HG03432 (cell line): Measurements from ENCODE around the gene CNDP1.

Experiments
- ATAC-seq: cut with Tn5 transposase; IDR thresholded peaks from one replicate; pipeline ENCODE4 v1.9.1; 2021; ENCODE audit warnings: mild to moderate bottlenecking, moderate library complexity; ENCODE audit not compliant: unreplicated experiment

CNDP1 gene

DNA sequence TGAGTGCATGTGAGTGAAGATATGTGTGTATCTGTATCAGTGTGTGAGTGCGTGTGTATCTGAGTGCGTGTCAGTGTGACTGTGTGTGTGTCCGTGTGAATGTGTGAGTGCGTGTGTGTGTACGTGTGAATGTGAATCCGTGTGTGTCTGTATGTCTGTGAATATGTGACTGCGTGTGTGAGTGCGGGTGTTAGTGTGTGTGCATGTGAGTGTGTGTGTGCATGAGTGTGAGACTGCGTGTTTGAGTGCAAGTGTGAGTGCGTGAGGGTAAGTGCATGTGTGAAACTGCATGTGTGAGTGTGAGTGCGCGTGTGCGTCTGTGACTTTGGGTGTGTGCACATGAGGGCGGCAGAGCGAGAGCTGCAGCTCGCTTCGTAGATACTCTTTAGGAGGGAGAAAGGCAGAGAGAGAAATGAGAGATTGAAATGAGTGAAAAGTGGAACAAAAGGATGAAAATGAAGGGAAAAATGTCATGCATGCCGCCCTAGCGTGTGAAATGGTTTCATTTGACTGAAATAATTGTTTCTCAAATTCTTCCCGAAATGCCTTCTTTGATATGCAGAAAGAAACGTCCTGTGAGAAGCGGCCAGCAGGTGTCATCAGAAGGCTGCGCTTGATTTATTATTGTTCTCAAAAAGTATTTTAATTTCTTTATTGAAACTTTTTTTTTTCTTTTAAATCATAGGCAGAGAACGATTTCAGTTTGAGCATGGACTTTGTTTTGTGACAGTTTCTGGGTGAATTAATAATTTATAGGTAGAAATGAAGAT is 88.9 kb downstream of the CNDP1 start:
- no peak for ATAC-seq

DNA sequence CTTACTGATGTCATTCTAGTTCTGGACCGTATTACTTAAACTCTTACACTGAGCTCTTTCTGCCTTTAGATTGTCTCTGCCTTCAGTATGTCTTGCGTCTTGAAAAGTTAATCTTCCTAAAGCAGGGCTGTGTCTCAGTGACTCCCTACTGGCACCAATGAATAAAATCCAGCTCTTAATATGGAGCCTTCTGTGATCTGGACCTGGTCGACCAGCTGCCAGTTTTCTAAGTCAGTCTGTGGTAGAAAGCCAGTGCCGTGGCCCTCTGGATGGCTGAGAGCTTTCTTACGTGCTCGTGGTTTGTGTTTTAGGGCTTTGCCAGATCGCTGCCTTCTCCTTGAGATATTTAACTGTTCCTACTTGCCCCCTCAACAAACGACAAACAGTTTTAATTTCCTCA is 90.2 kb downstream of the CNDP1 start:
- ATAC-seq: no peak

DNA sequence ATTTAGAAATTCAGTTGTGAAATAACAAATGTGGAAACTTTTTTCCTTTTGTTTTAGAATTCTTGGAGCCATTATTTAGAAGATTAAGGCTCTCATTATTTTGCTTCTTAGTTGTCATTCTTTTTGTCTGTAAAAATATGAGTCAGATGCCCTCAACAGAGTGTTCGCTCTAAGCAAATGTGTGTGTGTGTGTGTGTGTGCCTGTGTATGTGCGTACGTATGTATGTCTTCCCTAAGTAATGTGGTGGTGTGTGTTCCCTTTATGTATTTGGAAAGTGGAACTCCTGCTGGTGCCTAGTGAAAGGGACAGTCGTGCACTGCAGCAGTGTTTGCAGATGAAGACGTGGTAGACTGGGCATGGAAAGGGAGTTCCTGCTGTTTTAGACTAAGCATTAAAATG is 90.9 kb downstream of the CNDP1 start:
- no peak for ATAC-seq

DNA sequence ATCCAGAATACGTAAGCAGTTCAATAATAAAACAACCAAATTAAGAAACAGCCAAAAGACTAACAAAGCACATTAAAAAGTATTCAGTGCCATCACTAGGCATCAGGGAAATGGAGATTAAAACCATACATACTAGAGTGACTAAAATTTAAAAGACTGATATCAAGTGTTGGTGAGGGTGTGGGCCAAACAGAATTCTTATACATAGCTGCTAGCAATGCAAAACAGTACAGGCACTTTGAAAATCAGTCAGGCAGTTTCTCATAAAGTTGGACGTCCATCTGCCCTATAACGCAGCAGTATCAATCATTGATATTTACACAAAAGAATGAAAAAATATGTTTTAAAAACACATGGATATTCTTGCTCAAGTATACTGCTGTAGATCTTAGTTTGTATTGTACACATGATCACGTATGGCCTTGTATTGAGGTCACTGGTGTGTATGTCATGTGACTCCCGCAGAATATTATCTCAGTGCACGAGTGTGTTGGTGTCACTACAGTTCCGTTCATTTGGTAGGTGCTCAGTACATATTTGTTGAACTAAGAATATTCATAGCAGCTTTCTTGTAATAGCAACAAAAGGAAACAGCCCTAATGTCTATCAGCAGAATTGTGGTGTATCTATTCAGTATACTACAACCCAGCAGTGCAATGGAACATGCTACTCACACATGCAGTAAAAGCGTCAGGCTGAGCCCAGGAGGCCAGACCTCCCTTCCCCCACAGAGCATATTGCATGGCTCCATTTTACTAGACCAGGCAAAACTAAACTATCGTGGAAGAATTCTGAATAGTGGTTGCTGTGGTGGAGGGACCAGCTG is 92.0 kb downstream of the CNDP1 start:
- ATAC-seq: no peak

DNA sequence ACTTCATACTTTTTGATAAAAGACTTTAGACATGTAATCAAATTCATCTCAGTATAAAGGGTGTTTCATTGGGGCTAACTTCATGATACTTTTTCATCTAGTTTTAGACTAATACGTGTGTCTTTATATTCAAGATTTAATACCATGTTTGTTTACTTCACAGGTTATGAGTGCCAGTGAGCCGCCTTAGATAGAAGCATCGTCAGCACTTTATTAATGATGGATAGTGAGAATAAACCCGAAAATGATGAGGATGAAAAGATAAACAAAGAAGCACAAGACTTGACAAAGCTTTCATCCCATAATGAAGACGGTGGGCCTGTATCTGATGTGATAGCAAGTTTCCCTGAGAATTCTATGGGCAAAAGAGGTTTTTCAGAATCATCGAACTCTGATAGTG is 96.5 kb downstream of the CNDP1 start:
- ATAC-seq: no peak

DNA sequence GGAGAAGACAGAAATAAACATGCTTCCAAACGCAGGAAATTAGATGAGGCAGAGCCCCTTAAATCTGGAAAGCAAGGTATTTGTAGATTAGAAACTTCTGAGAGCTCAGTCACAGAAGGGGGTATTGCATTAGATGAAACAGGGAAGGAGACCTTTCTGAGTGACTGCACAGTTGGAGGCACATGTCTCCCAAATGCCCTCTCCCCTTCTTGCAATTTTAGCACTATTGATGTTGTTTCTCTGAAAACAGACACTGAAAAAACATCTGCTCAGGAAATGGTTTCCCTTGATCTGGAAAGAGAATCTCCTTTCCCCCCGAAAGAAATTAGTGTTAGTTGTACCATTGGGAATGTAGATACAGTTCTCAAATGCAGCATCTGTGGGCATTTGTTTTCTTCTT is 96.9 kb downstream of the CNDP1 start:
- no peak for ATAC-seq

DNA sequence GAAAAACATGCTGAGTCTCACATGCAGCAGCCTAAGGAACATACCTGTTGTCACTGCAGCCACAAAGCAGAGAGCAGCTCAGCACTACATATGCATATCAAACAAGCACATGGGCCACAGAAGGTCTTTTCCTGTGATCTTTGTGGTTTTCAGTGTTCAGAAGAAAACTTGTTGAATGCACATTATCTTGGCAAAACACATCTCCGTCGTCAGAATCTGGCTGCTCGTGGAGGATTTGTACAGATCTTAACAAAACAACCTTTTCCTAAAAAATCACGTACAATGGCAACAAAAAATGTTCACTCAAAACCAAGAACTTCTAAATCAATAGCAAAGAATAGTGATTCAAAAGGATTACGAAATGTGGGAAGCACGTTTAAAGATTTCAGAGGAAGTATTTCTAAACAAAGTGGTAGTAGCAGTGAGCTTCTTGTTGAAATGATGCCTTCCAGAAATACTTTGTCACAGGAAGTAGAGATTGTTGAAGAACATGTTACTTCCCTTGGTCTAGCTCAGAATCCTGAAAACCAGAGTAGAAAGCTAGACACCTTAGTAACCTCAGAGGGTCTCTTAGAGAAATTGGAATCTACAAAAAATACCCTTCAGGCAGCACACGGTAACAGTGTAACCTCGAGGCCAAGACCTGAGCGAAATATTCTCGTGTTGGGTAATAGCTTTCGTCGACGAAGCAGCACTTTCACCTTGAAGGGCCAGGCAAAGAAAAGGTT is 97.5 kb downstream of the CNDP1 start:
- no peak for ATAC-seq

DNA sequence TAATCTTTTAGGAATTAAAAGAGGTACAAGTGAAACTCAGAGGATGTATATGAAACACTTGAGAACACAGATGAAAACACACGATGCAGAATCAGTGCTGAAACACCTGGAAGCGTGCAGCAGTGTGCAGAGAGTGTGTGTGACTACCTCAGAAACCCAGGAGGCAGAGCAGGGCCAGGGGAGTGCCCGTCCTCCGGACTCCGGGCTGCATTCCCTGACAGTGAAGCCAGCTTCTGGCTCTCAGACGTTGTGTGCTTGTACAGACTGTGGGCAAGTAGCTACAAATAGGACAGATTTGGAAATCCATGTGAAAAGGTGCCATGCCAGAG is 98.0 kb downstream of the CNDP1 start:
- ATAC-seq: no peak

DNA sequence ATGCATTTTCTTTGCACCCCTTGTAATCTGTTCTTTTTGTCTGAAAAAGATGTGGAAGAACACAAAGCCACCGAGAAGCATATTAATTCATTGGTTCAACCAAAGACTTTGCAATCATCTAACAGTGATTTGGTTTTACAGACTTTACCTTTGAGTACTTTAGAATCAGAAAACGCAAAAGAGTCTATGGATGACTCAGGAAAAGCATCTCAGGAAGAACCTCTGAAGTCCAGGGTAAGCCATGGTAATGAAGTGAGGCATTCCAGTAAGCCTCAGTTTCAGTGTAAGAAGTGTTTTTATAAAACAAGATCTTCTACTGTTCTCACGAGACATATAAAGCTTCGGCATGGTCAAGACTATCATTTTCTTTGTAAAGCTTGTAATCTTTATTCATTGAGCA is 98.6 kb downstream of the CNDP1 start:
- no peak for ATAC-seq

DNA sequence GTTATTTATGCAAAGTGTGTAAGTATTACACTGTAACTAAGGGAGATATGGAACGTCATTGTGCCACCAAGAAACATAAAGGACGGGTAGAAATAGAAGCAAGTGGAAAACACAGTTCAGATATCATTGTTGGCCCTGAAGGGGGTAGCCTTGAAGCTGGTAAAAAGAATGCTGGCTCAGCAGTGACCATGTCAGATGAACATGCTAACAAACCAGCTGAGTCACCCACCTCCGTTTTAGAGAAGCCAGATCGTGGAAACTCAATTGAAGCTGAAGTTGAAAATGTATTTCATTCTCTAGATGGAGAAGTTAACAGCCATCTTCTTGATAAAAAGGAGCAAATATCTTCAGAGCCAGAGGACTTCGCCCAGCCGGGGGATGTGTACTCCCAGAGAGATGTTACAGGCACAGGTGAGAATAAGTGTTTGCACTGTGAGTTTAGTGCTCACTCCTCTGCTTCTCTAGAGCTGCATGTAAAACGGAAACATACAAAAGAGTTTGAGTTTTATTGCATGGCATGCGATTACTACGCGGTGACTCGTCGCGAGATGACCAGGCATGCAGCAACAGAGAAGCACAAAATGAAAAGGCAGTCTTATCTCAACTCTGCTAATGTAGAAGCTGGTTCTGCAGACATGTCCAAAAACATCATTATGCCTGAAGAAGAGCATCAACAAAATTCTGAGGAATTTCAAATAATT is 99.5 kb downstream of the CNDP1 start:
- no peak for ATAC-seq

DNA sequence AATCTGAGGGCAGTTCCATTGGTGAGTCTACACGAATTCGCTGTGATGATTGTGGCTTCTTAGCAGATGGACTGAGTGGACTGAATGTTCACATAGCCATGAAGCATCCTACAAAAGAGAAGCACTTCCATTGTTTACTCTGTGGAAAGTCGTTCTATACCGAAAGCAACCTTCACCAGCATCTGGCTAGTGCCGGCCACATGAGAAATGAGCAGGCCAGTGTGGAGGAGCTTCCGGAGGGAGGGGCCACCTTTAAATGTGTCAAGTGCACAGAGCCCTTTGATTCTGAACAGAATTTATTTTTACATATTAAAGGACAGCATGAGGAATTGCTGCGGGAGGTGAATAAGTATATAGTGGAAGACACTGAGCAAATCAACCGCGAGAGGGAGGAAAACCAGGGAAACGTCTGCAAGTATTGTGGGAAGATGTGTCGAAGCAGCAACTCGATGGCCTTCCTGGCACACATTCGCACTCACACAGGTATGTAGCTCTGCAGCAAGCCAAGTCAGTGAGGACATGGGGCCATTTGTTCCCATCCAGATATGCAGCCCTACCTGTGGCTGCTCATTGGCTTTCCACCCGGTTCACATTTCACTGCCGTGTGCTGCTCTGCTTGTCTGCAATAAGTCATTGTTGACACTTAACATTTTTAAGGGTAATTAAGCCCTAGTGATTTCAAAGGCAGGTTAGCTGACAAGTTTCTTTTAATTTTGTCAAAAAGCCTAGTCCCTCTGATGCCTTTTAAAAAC is 101.1 kb downstream of the CNDP1 start:
- no peak for ATAC-seq
